Right atrium auricular region (tissue), 2 donors: ENCODE data around the gene WDHD1. TPM values are rescaled to one million over a fixed set of nuclear protein-coding genes. Genes with fewer than 3 reads are reported as not detected.
"Not testable (repeated sequence)": the region's sequence is repeated elsewhere in the genome, so short reads cannot be mapped to it uniquely, and the experiment has no call there.

ENCODE experiments used
- DNase-seq: peaks from one replicate; pipeline ENCODE4 v3.0.0-alpha.2; 2019; ENCODE audit warnings: low spot score
- H3K27ac ChIP-seq, 2 donors: fragments of 200-600 bp; sonication (generic); 1 replicate in 1 of 2; 2 replicates in 1 of 2; pipeline ENCODE4 v1.5.1; 2016 to 2019
- H3K27me3 ChIP-seq, 2 donors: fragments of 200-600 bp; sonication (generic); one replicate each; pipeline versions ENCODE4 v1.5.1 to v1.6.0; 2017 to 2019
- H3K36me3 ChIP-seq: fragments of 200-600 bp; sonication (generic); one replicate; pipeline ENCODE4 v1.5.1; 2016
- H3K4me1 ChIP-seq, 2 donors: fragments of 200-600 bp; sonication (generic); one replicate each; pipeline versions ENCODE4 v1.5.1 to v1.6.0; 2017 to 2019
- H3K4me3 ChIP-seq, 2 donors: fragments of 200-600 bp; sonication (generic); 1 replicate in 1 of 2; 2 replicates in 1 of 2; pipeline ENCODE4 v1.5.1; 2017 to 2019; ENCODE audit warnings: mild to moderate bottlenecking in 1 of 2, moderate library complexity in 1 of 2
- H3K9me3 ChIP-seq, 2 donors: fragments of 200-600 bp; sonication (generic); one replicate each; pipeline ENCODE4 v1.5.1; 2019
- total RNA-seq, 2 donors: library from RNA; depleted of rRNA; stranded (reverse); fragments of >200 nt; gene quantifications; one replicate each; pipeline ENCODE4 v1.1.0, GENCODE V29; 2016
- TF ChIP-seq, protein P1 (sequence below), 2 donors: fragments of 200-600 bp; sonication (generic); IDR thresholded peaks; one replicate each; pipeline ENCODE4 v1.5.1; 2019; ENCODE audit warnings: antibody characterized with exemption in 2 of 2

The WDHD1 gene
- total RNA-seq, 2 donors from 2014 or later, result 0.59 to 0.94 TPM

DNA sequence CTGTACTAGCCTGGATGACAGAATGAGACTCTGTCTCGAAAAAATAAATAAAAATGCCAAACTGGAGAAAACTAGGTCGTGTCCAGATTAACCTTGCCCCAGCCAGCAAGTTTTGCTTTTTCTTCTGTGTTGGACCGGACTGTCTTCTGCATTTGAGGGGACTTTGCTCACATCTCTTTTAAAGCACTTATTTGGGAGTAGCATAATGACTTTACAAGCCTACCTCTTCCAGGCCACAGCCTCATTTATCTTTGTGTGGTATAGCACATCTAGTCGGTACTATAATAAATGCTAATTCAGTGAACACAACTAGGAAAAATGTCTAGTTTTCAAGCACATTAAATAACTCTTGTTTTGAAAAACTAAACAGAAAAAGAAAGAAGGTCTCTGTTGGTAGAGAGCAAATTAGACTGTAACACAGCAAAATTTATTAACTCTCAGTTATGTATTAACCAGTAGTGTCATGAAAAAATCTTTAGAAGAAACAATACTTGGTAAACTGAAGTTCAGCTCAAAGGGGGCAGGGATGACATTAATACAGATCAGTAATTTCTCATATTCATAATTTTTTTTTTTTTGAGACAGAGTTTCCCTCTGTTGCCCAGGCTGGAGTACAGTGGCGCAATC lies 52.0 kb downstream of the WDHD1 start:
- no peak for DNase-seq
- Histone ChIP-seq H3K27me3 (no peaks in the 10 kb centered on the region), H3K4me3 (no peak overlapping the region), H3K27ac (no peak overlapping the region), H3K4me1 (no peaks in the 10 kb centered on the region), H3K36me3 (no peaks in the 10 kb centered on the region), H3K9me3 (no peaks in the 10 kb centered on the region)
- TF ChIP-seq, protein P1, sequence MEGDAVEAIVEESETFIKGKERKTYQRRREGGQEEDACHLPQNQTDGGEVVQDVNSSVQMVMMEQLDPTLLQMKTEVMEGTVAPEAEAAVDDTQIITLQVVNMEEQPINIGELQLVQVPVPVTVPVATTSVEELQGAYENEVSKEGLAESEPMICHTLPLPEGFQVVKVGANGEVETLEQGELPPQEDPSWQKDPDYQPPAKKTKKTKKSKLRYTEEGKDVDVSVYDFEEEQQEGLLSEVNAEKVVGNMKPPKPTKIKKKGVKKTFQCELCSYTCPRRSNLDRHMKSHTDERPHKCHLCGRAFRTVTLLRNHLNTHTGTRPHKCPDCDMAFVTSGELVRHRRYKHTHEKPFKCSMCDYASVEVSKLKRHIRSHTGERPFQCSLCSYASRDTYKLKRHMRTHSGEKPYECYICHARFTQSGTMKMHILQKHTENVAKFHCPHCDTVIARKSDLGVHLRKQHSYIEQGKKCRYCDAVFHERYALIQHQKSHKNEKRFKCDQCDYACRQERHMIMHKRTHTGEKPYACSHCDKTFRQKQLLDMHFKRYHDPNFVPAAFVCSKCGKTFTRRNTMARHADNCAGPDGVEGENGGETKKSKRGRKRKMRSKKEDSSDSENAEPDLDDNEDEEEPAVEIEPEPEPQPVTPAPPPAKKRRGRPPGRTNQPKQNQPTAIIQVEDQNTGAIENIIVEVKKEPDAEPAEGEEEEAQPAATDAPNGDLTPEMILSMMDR (IDR thresholded peaks at IDR 0.05), result no peak

DNA sequence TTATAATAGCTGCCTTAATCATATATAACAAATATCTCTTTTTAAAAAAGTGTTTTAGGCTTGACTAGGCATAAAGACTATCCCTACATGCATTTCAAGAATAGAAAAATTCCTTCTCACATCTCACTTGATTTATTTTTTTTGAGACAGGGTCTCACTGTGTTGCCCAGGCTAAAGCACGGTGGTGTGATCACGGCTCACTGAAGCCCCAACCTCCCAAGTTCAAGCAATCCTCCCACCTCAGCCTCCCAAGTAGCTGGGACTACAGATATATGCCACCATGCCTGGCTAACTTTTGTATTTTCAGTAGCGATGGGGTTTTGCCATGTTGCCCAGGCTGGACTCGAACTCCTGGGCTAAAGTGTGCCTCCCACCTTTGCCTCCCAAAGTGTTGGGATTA lies 59.4 kb downstream of the WDHD1 start:
- Histone ChIP-seq H3K4me3 (no peak overlapping the region), H3K27ac (no peak overlapping the region), H3K4me1 (no peaks in the 10 kb centered on the region), H3K27me3 (no peaks in the 10 kb centered on the region), H3K36me3 (no peaks in the 10 kb centered on the region), H3K9me3 (no peaks in the 10 kb centered on the region)
- TF ChIP-seq, protein P1 (IDR thresholded peaks at IDR 0.05), result no peak
- no peak for DNase-seq

DNA sequence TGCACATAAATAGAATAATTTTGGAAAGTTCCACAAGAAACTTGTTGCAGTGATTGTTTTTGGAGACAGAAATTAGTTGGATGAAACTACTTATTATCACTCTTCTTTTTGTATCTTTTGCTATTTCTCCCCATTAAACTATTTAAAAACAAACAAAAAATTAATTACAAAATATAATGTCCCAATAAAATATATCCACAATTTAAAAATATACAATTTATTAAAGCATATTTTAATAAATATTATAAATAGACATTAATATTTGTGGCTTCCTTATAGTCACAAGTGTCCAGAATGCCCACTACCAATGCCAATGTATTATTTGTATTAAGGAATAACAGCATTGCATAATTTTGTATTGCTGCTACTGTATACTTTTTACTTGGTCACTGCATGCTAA lies 71.8 kb downstream of the WDHD1 start:
- Histone ChIP-seq H3K4me3 (no peak overlapping the region), H3K9me3 (no peaks in the 10 kb centered on the region), H3K36me3 (no peaks in the 10 kb centered on the region), H3K27me3 (no peaks in the 10 kb centered on the region), H3K4me1 (no peaks in the 10 kb centered on the region), H3K27ac (no peak overlapping the region)
- TF ChIP-seq, protein P1 (IDR thresholded peaks at IDR 0.05), result no peak
- DNase-seq, result no peak

DNA sequence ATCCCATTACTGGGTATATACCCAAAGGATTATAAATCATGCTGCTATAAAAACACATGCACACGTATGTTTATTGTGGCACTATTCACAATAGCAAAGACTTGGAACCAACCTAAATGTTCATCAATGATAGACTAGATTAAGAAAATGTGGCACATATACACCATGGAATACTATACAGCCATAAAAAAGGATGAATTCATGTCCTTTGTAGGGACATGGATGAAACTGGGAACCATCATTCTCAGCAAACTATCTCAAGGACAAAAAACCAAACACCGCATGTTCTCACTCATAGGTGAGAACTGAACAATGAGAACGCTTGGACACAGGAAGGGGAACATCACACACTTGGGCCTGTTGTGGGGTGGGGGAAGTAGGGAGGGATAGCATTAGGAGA lies 73.3 kb downstream of the WDHD1 start:
- H3K27me3 ChIP-seq, H3K27ac ChIP-seq, H3K4me1 ChIP-seq, H3K9me3 ChIP-seq, H3K36me3 ChIP-seq, DNase-seq, H3K4me3 ChIP-seq: not testable (repeated sequence)

DNA sequence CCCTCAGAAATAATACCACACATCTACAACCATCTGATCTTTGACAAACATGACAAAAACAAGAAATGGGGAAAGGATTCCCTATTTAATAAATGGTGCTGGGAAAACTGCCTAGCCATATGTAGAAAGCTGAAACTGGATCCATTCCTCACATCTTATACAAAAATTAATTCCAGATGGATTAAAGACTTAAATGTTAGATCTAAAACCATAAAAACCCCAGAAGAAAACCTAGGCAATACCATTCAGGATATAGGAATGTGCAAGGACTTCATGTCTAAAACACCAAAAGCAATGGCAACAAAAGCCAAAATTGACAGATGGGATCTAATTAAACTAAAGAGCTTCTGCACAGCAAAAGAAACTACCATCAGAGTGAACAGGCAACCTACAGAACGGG lies 74.1 kb downstream of the WDHD1 start:
- not testable (repeated sequence) for H3K9me3 ChIP-seq, H3K27ac ChIP-seq, H3K4me1 ChIP-seq, DNase-seq, H3K27me3 ChIP-seq, H3K4me3 ChIP-seq, H3K36me3 ChIP-seq

DNA sequence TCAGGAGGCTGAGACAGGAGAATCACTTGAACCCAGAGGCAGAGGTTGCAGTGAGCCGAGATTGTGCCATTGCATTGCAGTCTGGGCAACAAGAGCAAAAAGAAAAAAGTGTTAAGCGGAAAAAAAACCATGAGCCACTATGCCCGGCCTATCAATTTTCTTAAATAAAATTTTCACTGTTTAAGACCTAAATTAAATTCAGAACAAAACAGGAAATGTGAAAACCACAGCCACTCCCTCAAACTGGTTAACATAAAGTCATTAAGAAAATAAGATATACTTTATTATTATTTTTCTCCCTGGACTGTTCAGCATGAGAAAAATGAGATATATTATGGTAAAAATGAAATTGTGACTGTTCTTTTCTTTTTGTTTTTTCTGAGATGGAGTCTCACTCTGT lies 79.7 kb downstream of the WDHD1 start:
- Histone ChIP-seq H3K36me3 (no peaks in the 10 kb centered on the region), H3K27me3 (no peaks in the 10 kb centered on the region), H3K27ac (no peak overlapping the region), H3K9me3 (no peaks in the 10 kb centered on the region), H3K4me3 (no peak overlapping the region), H3K4me1 (no peaks in the 10 kb centered on the region)
- DNase-seq, result no peak
- TF ChIP-seq, protein P1 (IDR thresholded peaks at IDR 0.05), result no peak

DNA sequence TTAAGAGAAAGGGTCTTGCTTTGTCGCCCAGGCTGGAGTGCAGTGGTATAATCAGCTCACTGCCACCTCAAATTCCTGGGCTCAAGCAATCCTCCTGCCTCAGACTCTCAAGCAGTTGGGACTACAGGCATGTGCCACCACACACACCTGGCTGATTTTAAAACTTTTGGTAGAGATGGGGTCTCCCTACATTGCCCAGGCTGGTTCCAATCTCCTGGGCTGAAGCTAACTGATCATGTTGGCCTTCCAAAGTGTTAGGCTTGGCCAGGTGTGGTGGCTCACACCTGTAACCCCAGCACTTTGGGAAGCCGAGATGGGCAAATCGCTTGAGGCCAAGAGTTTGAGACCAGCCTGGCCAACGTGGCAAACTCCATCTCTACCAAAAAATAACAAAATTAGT lies 80.4 kb downstream of the WDHD1 start:
- TF ChIP-seq, protein P1 (IDR thresholded peaks at IDR 0.05), result no peak
- Histone ChIP-seq H3K4me3 (no peak overlapping the region), H3K9me3 (no peaks in the 10 kb centered on the region), H3K36me3 (no peaks in the 10 kb centered on the region), H3K4me1 (no peaks in the 10 kb centered on the region), H3K27ac (no peak overlapping the region), H3K27me3 (no peaks in the 10 kb centered on the region)
- no peak for DNase-seq
